IMR-90 (cell line): ENCODE measurements around the gene HEATR9. TPM values are rescaled to one million over a fixed set of nuclear protein-coding genes. Genes with fewer than 3 reads are reported as not detected.

Source experiments
- ATAC-seq: fragments of 200-7000 bp; cut with Tn5 transposase; 2 replicates; pipeline ENCODE4 v1.9.1; 2020; ENCODE audit warnings: low read depth, mild to moderate bottlenecking, moderate library complexity
- BruUV-seq: library from RNA; stranded (reverse); fragments of 400-500 nt; replicated peaks from 2 replicates; lab custom pipeline; 2021; lab: Mats Ljungman, UMichigan
- CTCF ChIA-PET: fragments of 300-600 bp; formaldehyde crosslinking; extraction: SDS; loops from one replicate; lab custom pipeline; 2021; ENCODE audit warnings: antibody characterized with exemption; lab: Yijun Ruan, JAX
- POLR2A ChIA-PET: fragments of 300-600 bp; sonication (Branson Sonifier 250); formaldehyde crosslinking; loops from one replicate; lab custom pipeline; 2022; ENCODE audit warnings: antibody characterized with exemption; ENCODE audit not compliant: unreplicated experiment; lab: Charles Lee
- DNase-seq: peaks from one replicate; pipeline ENCODE4 v3.0.0; 2013
- H2AFZ ChIP-seq: replicated peaks from 2 replicates; pipeline ENCODE3; 2013; ENCODE audit warnings: low read length, mild to moderate bottlenecking; ENCODE audit not compliant: poor library complexity
- H2AK5ac ChIP-seq: 2 replicates; pipeline ENCODE4 v1.6.1; 2013; ENCODE audit warnings: low read depth, low read length, inconsistent platforms
- H2AK9ac ChIP-seq: replicated peaks from 2 replicates; pipeline ENCODE3; 2013; ENCODE audit warnings: mild to moderate bottlenecking, low read depth, low read length, moderate library complexity; ENCODE audit not compliant: poor library complexity
- H2BK120ac ChIP-seq: 2 replicates; pipeline ENCODE4 v1.6.1; 2013; ENCODE audit warnings: low read depth, low read length, inconsistent platforms
- H2BK15ac ChIP-seq: 3 replicates; pipeline ENCODE4 v1.6.1; 2013; ENCODE audit warnings: low read depth, low read length, inconsistent platforms
- H2BK20ac ChIP-seq: 2 replicates; pipeline ENCODE4 v1.6.1; 2013; ENCODE audit warnings: low read depth, mild to moderate bottlenecking, inconsistent platforms, low read length, moderate library complexity
- H2BK5ac ChIP-seq: 2 replicates; pipeline ENCODE4 v1.6.1; 2013; ENCODE audit warnings: mild to moderate bottlenecking, low read depth, low read length, inconsistent platforms; ENCODE audit not compliant: poor library complexity, severe bottlenecking
- H3K14ac ChIP-seq: replicated peaks from 2 replicates; pipeline ENCODE4 v1.6.1; 2013; ENCODE audit warnings: low read depth, low read length, inconsistent platforms
- H3K18ac ChIP-seq: 2 replicates; pipeline ENCODE4 v1.6.1; 2013; ENCODE audit warnings: low read depth, low read length, control low read depth
- H3K23ac ChIP-seq: 2 replicates; pipeline ENCODE4 v1.6.1; 2013; ENCODE audit warnings: low read depth, low read length, inconsistent platforms
- H3K27ac ChIP-seq: 2 replicates; pipeline ENCODE4 v1.5.1; 2013; ENCODE audit warnings: mild to moderate bottlenecking, control low read depth, low read length; ENCODE audit not compliant: insufficient read depth
- H3K27me3 ChIP-seq: 2 replicates; pipeline ENCODE4 v1.6.1; 2013; ENCODE audit warnings: low read length; ENCODE audit not compliant: control insufficient read depth, insufficient read depth
- H3K36me3 ChIP-seq: 2 replicates; pipeline ENCODE4 v1.6.1; 2013; ENCODE audit warnings: low read length, mixed read lengths; ENCODE audit not compliant: control insufficient read depth, insufficient read depth
- H3K4ac ChIP-seq: 2 replicates; pipeline ENCODE4 v1.6.1; 2013; ENCODE audit warnings: low read depth, low read length, inconsistent platforms
- H3K4me1 ChIP-seq: 2 replicates; pipeline ENCODE4 v1.6.1; 2013; ENCODE audit warnings: low read length, mixed read lengths; ENCODE audit not compliant: control insufficient read depth, insufficient read depth
- H3K4me2 ChIP-seq: 2 replicates; pipeline ENCODE4 v1.6.1; 2013; ENCODE audit warnings: low read depth, mild to moderate bottlenecking, control low read depth, low read length, moderate library complexity
- H3K4me3 ChIP-seq: 2 replicates; pipeline ENCODE4 v1.5.1; 2013; ENCODE audit warnings: low read depth, mild to moderate bottlenecking, control low read depth, low read length, moderate library complexity; ENCODE audit not compliant: insufficient read depth
- H3K56ac ChIP-seq: 2 replicates; pipeline ENCODE4 v1.6.1; 2013; ENCODE audit warnings: low read length, inconsistent platforms; ENCODE audit not compliant: insufficient read depth; ENCODE audit errors: extremely low read depth
- H3K79me1 ChIP-seq, 2 experiments: 2 replicates each; pipeline ENCODE4 v1.6.1; 2013; ENCODE audit warnings: low read length in 2 of 2, inconsistent platforms in 1 of 2, low read depth in 1 of 2
- H3K9ac ChIP-seq: 2 replicates; pipeline ENCODE4 v1.6.1; 2013; ENCODE audit warnings: low read depth, low read length, control low read depth
- H3K9me1 ChIP-seq: 2 replicates; pipeline ENCODE4 v1.6.1; 2013; ENCODE audit warnings: low read length, inconsistent platforms; ENCODE audit not compliant: insufficient read depth
- H3K9me3 ChIP-seq: 2 replicates; pipeline ENCODE4 v1.6.1; 2013; ENCODE audit warnings: low read length; ENCODE audit not compliant: control insufficient read depth, insufficient read depth
- H4K20me1 ChIP-seq: 2 replicates; pipeline ENCODE4 v1.6.1; 2013; ENCODE audit warnings: low read length, inconsistent platforms; ENCODE audit not compliant: insufficient read depth
- H4K5ac ChIP-seq: 2 replicates; pipeline ENCODE4 v1.6.1; 2013; ENCODE audit warnings: mild to moderate bottlenecking, low read depth, low read length, control low read depth
- H4K8ac ChIP-seq, 2 experiments: 2 replicates each; pipeline ENCODE4 v1.6.1; 2013; ENCODE audit warnings: low read depth in 2 of 2, low read length in 2 of 2, control low read depth in 1 of 2, inconsistent platforms in 1 of 2
- H4K91ac ChIP-seq: 2 replicates; pipeline ENCODE4 v1.6.1; 2013; ENCODE audit warnings: low read depth, low read length, inconsistent platforms; ENCODE audit not compliant: insufficient read depth
- CHD1 ChIP-seq: IDR thresholded peaks from 2 replicates; pipeline ENCODE4 v1.6.1; 2012; ENCODE audit warnings: low read depth, low read length, improper control_type of control experiment
- WGBS, 2 experiments: methylation state at CpG; one replicate each; pipeline versions ENCODE4 v1.1.5 to v1.1.7; 2013; ENCODE audit warnings: missing lambda C conversion rate in 2 of 2; ENCODE audit not compliant: insufficient read length in 1 of 2; ENCODE audit errors: extremely low coverage in 2 of 2; 5-methylcytosine and 5-hydroxymethylcytosine counted together
- dilution Hi-C: fragments of 300-500 bp; cut with HindIII; formaldehyde crosslinking; loops from one replicate; pipeline ENCODE4 v1.14.3; 2018; ENCODE audit warnings: low sequenced_read_pairs; ENCODE audit not compliant: unreplicated experiment
- in situ Hi-C: fragments of 300-500 bp; cut with MboI; formaldehyde crosslinking; loops from 3 replicates; pipeline ENCODE4 v1.14.3; 2019; ENCODE audit warnings: low sequenced_read_pairs, inconsistent platforms, mixed read lengths
- intact Hi-C: fragments of 100-400 bp; cut with micrococcal nuclease; formaldehyde crosslinking; loops from 2 replicates; pipeline ENCODE4 v1.10.0; 2022
- polyA plus RNA-seq, 3 experiments: library from polyadenylated mRNA; depleted of rRNA; stranded (reverse); fragments of >200 nt; gene quantifications; 2 replicates each; pipeline ENCODE4 v1.2.3, GENCODE V29; 2012; ENCODE audit warnings: low replicate concordance in 1 of 3
- total RNA-seq: library from RNA; depleted of rRNA; stranded (reverse); fragments of >200 nt; gene quantifications from 2 replicates; pipeline ENCODE4 v1.2.3, GENCODE V29; 2012

HEATR9 gene
- total and polyA plus RNA-seq, 2 of the 4 experiments (the other 2 are of a cell fraction), result not detected

- intact Hi-C loops (no loop called here), in situ Hi-C loops (no loop called here), dilution Hi-C loops (no loop called here)
- Histone ChIP-seq H3K4me1 (no peaks in the 10 kb centered on the region), H2BK5ac (no peak overlapping the region), H3K18ac (no peak overlapping the region), H2BK120ac (no peak overlapping the region), H4K5ac (no peak overlapping the region), H2AK9ac (no peak overlapping the region), H3K56ac (no peak overlapping the region), H4K20me1 (no peaks in the 10 kb centered on the region; the same call in 1 of the 2 replicates), H3K14ac (no peak overlapping the region), H3K4ac (no peak overlapping the region), H3K27ac (no peak overlapping the region), H3K9ac (no peak overlapping the region), H3K4me3 (no peak overlapping the region), H2AFZ (no peak overlapping the region), H3K9me1 (no peaks in the 10 kb centered on the region; the same call in 1 of the 2 replicates), H3K4me2 (no peak overlapping the region), H3K9me3 (no peaks in the 10 kb centered on the region), H4K91ac (no peak overlapping the region), H3K36me3 (no peaks in the 10 kb centered on the region), H3K79me1 (no peaks in the 10 kb centered on the region), H4K8ac (no peak overlapping the region), H2BK20ac (no peak overlapping the region), H2AK5ac (no peak overlapping the region), H3K23ac (no peak overlapping the region), H3K27me3 (peaks cover 2% of the 10 kb centered on the region; the same call in 1 of the 2 replicates), H2BK15ac (no peak overlapping the region)
- TF ChIP-seq CHD1, result no peak
- ChIA-PET POLR2A (no interaction called here), CTCF (no interaction called here)
- ATAC-seq, result no peak
- no TSS peak for BruUV-seq
- DNase-seq, result no peak
- WGBS, 2 experiments, result no CpG with 5 or more reads among the region's 1 CpG
These were observed 45.7 kb upstream of the HEATR9 start for GRCh38 chr17:35914354-35914753.
